ENCODE measurements around the gene ZFP37. TPM values are rescaled to one million over a fixed set of nuclear protein-coding genes. Genes with fewer than 3 reads are reported as not detected.

Gene ZFP37
- total RNA-seq, 5 donors from 2014 or later (not counting 1 experiment from before 2014, with no cell fraction given): 1.1 to 3.0 (median 2.1) TPM

Other genes starting within 250 kb of the ZFP37 start
- gene SLC46A2, start 165.8 kb downstream of the ZFP37 start, total RNA-seq: not detected
- gene ZNF883, start 44.5 kb downstream of the ZFP37 start, total RNA-seq: 1 to 10 TPM in 2 of 5 donors, under 1 TPM in 2, not detected in 1; 0.73 to 1.4 (median 0.96) TPM
- gene SLC31A2, start 94.3 kb upstream of the ZFP37 start, total RNA-seq: 1 to 10 TPM; 3.4 to 6.1 (median 4.0) TPM
- gene FKBP15, start 164.6 kb upstream of the ZFP37 start, total RNA-seq: 10 to 100 TPM; 22.2 to 31.8 (median 29.5) TPM
- gene SLC31A1, start 164.8 kb upstream of the ZFP37 start, total RNA-seq: 1 to 10 TPM; 2.7 to 7.1 (median 4.2) TPM
- 10 to 100 TPM; 25.1 to 37.0 (median 34.7) TPM for gene CDC26, start 218.8 kb upstream of the ZFP37 start, total RNA-seq
- gene PRPF4, start 218.9 kb upstream of the ZFP37 start, total RNA-seq: 10 to 100 TPM; 16.6 to 24.4 (median 21.1) TPM
- gene RNF183, start 246.7 kb upstream of the ZFP37 start, total RNA-seq: under 1 TPM in 1 of 5 donors, not detected in 4; 0.73 TPM